IMR-90 (cell line): ENCODE data around the gene RNF151. TPM values are rescaled to one million over a fixed set of nuclear protein-coding genes. Genes with fewer than 3 reads are reported as not detected.

Source experiments
- ATAC-seq: fragments of 200-7000 bp; cut with Tn5 transposase; 2 replicates; pipeline ENCODE4 v1.9.1; 2020; ENCODE audit warnings: low read depth, mild to moderate bottlenecking, moderate library complexity
- BruUV-seq: library from RNA; stranded (reverse); fragments of 400-500 nt; replicated peaks from 2 replicates; lab custom pipeline; 2021; lab: Mats Ljungman, UMichigan
- CTCF ChIA-PET: fragments of 300-600 bp; formaldehyde crosslinking; extraction: SDS; loops from one replicate; lab custom pipeline; 2021; ENCODE audit warnings: antibody characterized with exemption; lab: Yijun Ruan, JAX
- POLR2A ChIA-PET: fragments of 300-600 bp; sonication (Branson Sonifier 250); formaldehyde crosslinking; loops from one replicate; lab custom pipeline; 2022; ENCODE audit warnings: antibody characterized with exemption; ENCODE audit not compliant: unreplicated experiment; lab: Charles Lee
- DNase-seq: peaks from one replicate; pipeline ENCODE4 v3.0.0; 2013
- H2AFZ ChIP-seq: replicated peaks from 2 replicates; pipeline ENCODE3; 2013; ENCODE audit warnings: low read length, mild to moderate bottlenecking; ENCODE audit not compliant: poor library complexity
- H2AK5ac ChIP-seq: 2 replicates; pipeline ENCODE4 v1.6.1; 2013; ENCODE audit warnings: low read depth, low read length, inconsistent platforms
- H2AK9ac ChIP-seq: replicated peaks from 2 replicates; pipeline ENCODE3; 2013; ENCODE audit warnings: mild to moderate bottlenecking, low read depth, low read length, moderate library complexity; ENCODE audit not compliant: poor library complexity
- H2BK120ac ChIP-seq: 2 replicates; pipeline ENCODE4 v1.6.1; 2013; ENCODE audit warnings: low read depth, low read length, inconsistent platforms
- H2BK15ac ChIP-seq: 3 replicates; pipeline ENCODE4 v1.6.1; 2013; ENCODE audit warnings: low read depth, low read length, inconsistent platforms
- H2BK20ac ChIP-seq: 2 replicates; pipeline ENCODE4 v1.6.1; 2013; ENCODE audit warnings: low read depth, mild to moderate bottlenecking, inconsistent platforms, low read length, moderate library complexity
- H2BK5ac ChIP-seq: 2 replicates; pipeline ENCODE4 v1.6.1; 2013; ENCODE audit warnings: mild to moderate bottlenecking, low read depth, low read length, inconsistent platforms; ENCODE audit not compliant: poor library complexity, severe bottlenecking
- H3K14ac ChIP-seq: replicated peaks from 2 replicates; pipeline ENCODE4 v1.6.1; 2013; ENCODE audit warnings: low read depth, low read length, inconsistent platforms
- H3K18ac ChIP-seq: 2 replicates; pipeline ENCODE4 v1.6.1; 2013; ENCODE audit warnings: low read depth, low read length, control low read depth
- H3K23ac ChIP-seq: 2 replicates; pipeline ENCODE4 v1.6.1; 2013; ENCODE audit warnings: low read depth, low read length, inconsistent platforms
- H3K27ac ChIP-seq: 2 replicates; pipeline ENCODE4 v1.5.1; 2013; ENCODE audit warnings: mild to moderate bottlenecking, control low read depth, low read length; ENCODE audit not compliant: insufficient read depth
- H3K27me3 ChIP-seq: 2 replicates; pipeline ENCODE4 v1.6.1; 2013; ENCODE audit warnings: low read length; ENCODE audit not compliant: control insufficient read depth, insufficient read depth
- H3K36me3 ChIP-seq: 2 replicates; pipeline ENCODE4 v1.6.1; 2013; ENCODE audit warnings: low read length, mixed read lengths; ENCODE audit not compliant: control insufficient read depth, insufficient read depth
- H3K4ac ChIP-seq: 2 replicates; pipeline ENCODE4 v1.6.1; 2013; ENCODE audit warnings: low read depth, low read length, inconsistent platforms
- H3K4me1 ChIP-seq: 2 replicates; pipeline ENCODE4 v1.6.1; 2013; ENCODE audit warnings: low read length, mixed read lengths; ENCODE audit not compliant: control insufficient read depth, insufficient read depth
- H3K4me2 ChIP-seq: 2 replicates; pipeline ENCODE4 v1.6.1; 2013; ENCODE audit warnings: low read depth, mild to moderate bottlenecking, control low read depth, low read length, moderate library complexity
- H3K4me3 ChIP-seq: 2 replicates; pipeline ENCODE4 v1.5.1; 2013; ENCODE audit warnings: low read depth, mild to moderate bottlenecking, control low read depth, low read length, moderate library complexity; ENCODE audit not compliant: insufficient read depth
- H3K56ac ChIP-seq: 2 replicates; pipeline ENCODE4 v1.6.1; 2013; ENCODE audit warnings: low read length, inconsistent platforms; ENCODE audit not compliant: insufficient read depth; ENCODE audit errors: extremely low read depth
- H3K79me1 ChIP-seq, 2 experiments: 2 replicates each; pipeline ENCODE4 v1.6.1; 2013; ENCODE audit warnings: low read length in 2 of 2, inconsistent platforms in 1 of 2, low read depth in 1 of 2
- H3K9ac ChIP-seq: 2 replicates; pipeline ENCODE4 v1.6.1; 2013; ENCODE audit warnings: low read depth, low read length, control low read depth
- H3K9me1 ChIP-seq: 2 replicates; pipeline ENCODE4 v1.6.1; 2013; ENCODE audit warnings: low read length, inconsistent platforms; ENCODE audit not compliant: insufficient read depth
- H3K9me3 ChIP-seq: 2 replicates; pipeline ENCODE4 v1.6.1; 2013; ENCODE audit warnings: low read length; ENCODE audit not compliant: control insufficient read depth, insufficient read depth
- H4K20me1 ChIP-seq: 2 replicates; pipeline ENCODE4 v1.6.1; 2013; ENCODE audit warnings: low read length, inconsistent platforms; ENCODE audit not compliant: insufficient read depth
- H4K5ac ChIP-seq: 2 replicates; pipeline ENCODE4 v1.6.1; 2013; ENCODE audit warnings: mild to moderate bottlenecking, low read depth, low read length, control low read depth
- H4K8ac ChIP-seq, 2 experiments: 2 replicates each; pipeline ENCODE4 v1.6.1; 2013; ENCODE audit warnings: low read depth in 2 of 2, low read length in 2 of 2, control low read depth in 1 of 2, inconsistent platforms in 1 of 2
- H4K91ac ChIP-seq: 2 replicates; pipeline ENCODE4 v1.6.1; 2013; ENCODE audit warnings: low read depth, low read length, inconsistent platforms; ENCODE audit not compliant: insufficient read depth
- BHLHE40 ChIP-seq: fragments of 150-350 bp; IDR thresholded peaks from 2 replicates; pipeline ENCODE4 v1.6.1; 2016; ENCODE audit warnings: mild to moderate bottlenecking, low read depth, low read length
- CEBPB ChIP-seq: IDR thresholded peaks from 2 replicates; pipeline ENCODE4 v1.6.1; 2012; ENCODE audit warnings: low read depth, low read length, improper control_type of control experiment
- MAFK ChIP-seq: IDR thresholded peaks from 2 replicates; pipeline ENCODE4 v1.6.1; 2012; ENCODE audit warnings: low read depth, low read length, improper control_type of control experiment
- NFE2L2 ChIP-seq: fragments of 150-350 bp; IDR thresholded peaks from 2 replicates; pipeline ENCODE4 v1.6.1; 2016; ENCODE audit warnings: low read depth, mild to moderate bottlenecking, low read length
- RAD21 ChIP-seq: IDR thresholded peaks from 2 replicates; pipeline ENCODE4 v1.6.1; 2012; ENCODE audit warnings: low read length, improper control_type of control experiment
- RCOR1 ChIP-seq: IDR thresholded peaks from 2 replicates; pipeline ENCODE4 v1.6.1; 2012; ENCODE audit warnings: mild to moderate bottlenecking, low read length, improper control_type of control experiment; ENCODE audit not compliant: insufficient replicate concordance
- USF2 ChIP-seq: fragments of 150-350 bp; IDR thresholded peaks from 2 replicates; pipeline ENCODE4 v1.6.1; 2017; ENCODE audit warnings: mild to moderate bottlenecking, antibody characterized with exemption, low read length, low read depth
- WGBS, 2 experiments: methylation state at CpG; one replicate each; pipeline versions ENCODE4 v1.1.5 to v1.1.7; 2013; ENCODE audit warnings: missing lambda C conversion rate in 2 of 2; ENCODE audit not compliant: insufficient read length in 1 of 2; ENCODE audit errors: extremely low coverage in 2 of 2; 5-methylcytosine and 5-hydroxymethylcytosine counted together
- dilution Hi-C: fragments of 300-500 bp; cut with HindIII; formaldehyde crosslinking; loops from one replicate; pipeline ENCODE4 v1.14.3; 2018; ENCODE audit warnings: low sequenced_read_pairs; ENCODE audit not compliant: unreplicated experiment
- in situ Hi-C: fragments of 300-500 bp; cut with MboI; formaldehyde crosslinking; loops from 3 replicates; pipeline ENCODE4 v1.14.3; 2019; ENCODE audit warnings: low sequenced_read_pairs, inconsistent platforms, mixed read lengths
- intact Hi-C: fragments of 100-400 bp; cut with micrococcal nuclease; formaldehyde crosslinking; loops from 2 replicates; pipeline ENCODE4 v1.10.0; 2022
- polyA plus RNA-seq, 3 experiments: library from polyadenylated mRNA; depleted of rRNA; stranded (reverse); fragments of >200 nt; gene quantifications; 2 replicates each; pipeline ENCODE4 v1.2.3, GENCODE V29; 2012; ENCODE audit warnings: low replicate concordance in 1 of 3
- total RNA-seq: library from RNA; depleted of rRNA; stranded (reverse); fragments of >200 nt; gene quantifications from 2 replicates; pipeline ENCODE4 v1.2.3, GENCODE V29; 2012

The RNF151 gene
- total and polyA plus RNA-seq, 2 of the 4 experiments (the other 2 are of a cell fraction): not detected

- Histone ChIP-seq H3K56ac (no peak overlapping the region), H3K4me2 (no peak overlapping the region), H2AK5ac (no peak overlapping the region), H3K14ac (no peak overlapping the region), H3K36me3 (peaks cover 52% of the 10 kb centered on the region), H2AK9ac (no peak overlapping the region), H2BK20ac (no peak overlapping the region), H3K23ac (no peak overlapping the region), H3K79me1 (peaks cover 10 to 70% of the 10 kb centered on the region in 2 experiments; a peak in 3 of 4 replicates), H3K4me1 (peaks cover 22% of the 10 kb centered on the region), H3K9ac (no peak overlapping the region), H2BK120ac (no peak overlapping the region), H3K9me1 (peaks cover 7% of the 10 kb centered on the region; the same call in 1 of the 2 replicates), H2AFZ (no peak overlapping the region), H3K4me3 (no peak overlapping the region), H4K91ac (no peak overlapping the region), H3K4ac (no peak overlapping the region), H3K27me3 (no peaks in the 10 kb centered on the region), H2BK5ac (no peak overlapping the region), H3K9me3 (no peaks in the 10 kb centered on the region), H4K8ac (no peak overlapping the region), H2BK15ac (no peak overlapping the region), H4K5ac (no peak overlapping the region), H3K18ac (no peak overlapping the region), H4K20me1 (peaks cover 66% of the 10 kb centered on the region), H3K27ac (no peak overlapping the region)
- dilution Hi-C loops: no loop called here
- intact Hi-C loops: loop anchor here (5.0 kb wide), 1 partner anchor 141 kb away; no protein-coding TSS in a partner anchor
- in situ Hi-C loops: no loop called here
- no TSS peak for BruUV-seq
- TF ChIP-seq RAD21 (no peak), BHLHE40 (no peak), MAFK (no peak), RCOR1 (no peak), USF2 (no peak), NFE2L2 (no peak), CEBPB (no peak)
- ChIA-PET POLR2A (no interaction called here), CTCF (no interaction called here)
- WGBS, 2 experiments: 95% methylated on average over 30 of the region's 53 CpGs; no CpG with 5 or more reads in 1 of the 2 experiments
- ATAC-seq: no peak
- DNase-seq: no peak
Measured at GRCh38 chr16:2001456-2002355, 35.0 kb downstream of the RNF151 start.
